B cell (primary cell): ENCODE results near the gene DOCK4. TPM values are rescaled to one million over a fixed set of nuclear protein-coding genes. Genes with fewer than 3 reads are reported as not detected.

Source experiments
- ATAC-seq: fragments of 200-7000 bp; cut with Tn5 transposase; one replicate; pipeline ENCODE4 v1.10.0; 2021; ENCODE audit warnings: low read depth, mild to moderate bottlenecking, moderate number of reproducible peaks, moderate library complexity
- CTCF ChIA-PET: fragments of 350-600 bp; sonication (Branson Sonifier 250); formaldehyde crosslinking; loops from one replicate; lab custom pipeline; 2021; ENCODE audit warnings: antibody characterized with exemption, inconsistent platforms; lab: Charles Lee
- POLR2A ChIA-PET: fragments of 350-600 bp; sonication (Branson Sonifier 250); formaldehyde crosslinking; loops from one replicate; lab custom pipeline; 2021; ENCODE audit warnings: antibody characterized with exemption; lab: Charles Lee
- DNase-seq: peaks from one replicate; pipeline ENCODE4 v3.0.0; 2013
- H2AFZ ChIP-seq: 2 replicates; pipeline ENCODE4 v1.6.1; 2012; ENCODE audit warnings: mild to moderate bottlenecking, low read depth, low read length; ENCODE audit not compliant: insufficient read depth, poor library complexity, severe bottlenecking
- H3K27ac ChIP-seq, 2 donors: 1 replicate in 1 of 2; 2 replicates in 1 of 2; pipeline ENCODE4 v1.5.1; 2012 to 2013; ENCODE audit warnings: low read length in 2 of 2, mild to moderate bottlenecking in 2 of 2, moderate library complexity in 1 of 2
- H3K27me3 ChIP-seq, 4 experiments: fragments of 200-600 bp in 1 of 4; sonication (generic) in 1 of 4; replicated peaks in 1 of 4; 1 replicate in 2 of 4; 2 replicates in 2 of 4; pipeline versions ENCODE4 v1.6.1 to v1.7.0; 2013 to 2016; ENCODE audit warnings: low read length in 3 of 4, mild to moderate bottlenecking in 2 of 4, mixed read lengths in 1 of 4, moderate library complexity in 1 of 4; ENCODE audit not compliant: insufficient read depth in 4 of 4, control insufficient read depth in 3 of 4; ENCODE audit errors: control extremely low read depth in 1 of 4
- H3K36me3 ChIP-seq, 2 experiments: replicated peaks in 1 of 2; 1 replicate in 1 of 2; 2 replicates in 1 of 2; pipeline versions ENCODE4 v1.6.1 to v1.7.1; 2013; ENCODE audit warnings: low read length in 1 of 2; ENCODE audit not compliant: insufficient read depth in 2 of 2, control insufficient read depth in 1 of 2; ENCODE audit errors: control extremely low read depth in 1 of 2, extremely low read depth in 1 of 2
- H3K4me1 ChIP-seq, 2 donors: fragments of 200-600 bp in 1 of 2; sonication (generic) in 1 of 2; 1 replicate in 1 of 2; 2 replicates in 1 of 2; pipeline versions ENCODE4 v1.5.1 to v1.6.1; 2013 to 2017; ENCODE audit warnings: low read length in 2 of 2; ENCODE audit not compliant: control insufficient read depth in 2 of 2, insufficient read depth in 2 of 2
- H3K4me2 ChIP-seq: replicated peaks from 2 replicates; pipeline ENCODE3; 2012; ENCODE audit warnings: mild to moderate bottlenecking, low read depth, low read length; ENCODE audit not compliant: poor library complexity, severe bottlenecking
- H3K4me3 ChIP-seq, 5 experiments: fragments of 200-600 bp in 1 of 5; sonication (generic) in 1 of 5; 1 replicate in 3 of 5; 2 replicates in 2 of 5; pipeline versions ENCODE4 v1.5.1 to v1.7.0; 2011 to 2016; ENCODE audit warnings: low read length in 4 of 5, mild to moderate bottlenecking in 4 of 5, low read depth in 2 of 5, control low read depth in 1 of 5, moderate library complexity in 1 of 5; ENCODE audit not compliant: insufficient read depth in 1 of 5; ENCODE audit errors: control extremely low read depth in 1 of 5, extremely low read depth in 1 of 5
- H3K79me2 ChIP-seq: fragments of 200-600 bp; sonication (generic); one replicate; pipeline ENCODE4 v1.6.0; 2016; ENCODE audit warnings: low read length; ENCODE audit not compliant: control insufficient read depth, insufficient read depth
- H3K9ac ChIP-seq: fragments of 200-600 bp; sonication (generic); 2 replicates; pipeline ENCODE4 v1.6.1; 2017; ENCODE audit warnings: mild to moderate bottlenecking, low read length, moderate library complexity
- H3K9me3 ChIP-seq, 3 donors: one replicate each; pipeline versions ENCODE4 v1.6.1 to v1.7.1; 2013; ENCODE audit warnings: low read length in 2 of 3; ENCODE audit not compliant: control insufficient read depth in 2 of 3, insufficient read depth in 1 of 3; ENCODE audit errors: control extremely low read depth in 1 of 3
- H4K20me1 ChIP-seq: 2 replicates; pipeline ENCODE4 v1.6.0; 2012; ENCODE audit warnings: mild to moderate bottlenecking, low read length; ENCODE audit not compliant: insufficient read depth, control insufficient read depth, poor library complexity, severe bottlenecking
- H3K27ac Mint-ChIP-seq: one replicate; pipeline ENCODE4 v1.8.0; 2021; ENCODE audit warnings: mixed read lengths
- H3K27me3 Mint-ChIP-seq: one replicate; pipeline ENCODE4 v1.8.0; 2021; ENCODE audit warnings: mixed read lengths
- H3K4me1 Mint-ChIP-seq: one replicate; pipeline ENCODE4 v1.8.0; 2021; ENCODE audit warnings: mixed read lengths
- H3K4me3 Mint-ChIP-seq: one replicate; pipeline ENCODE4 v1.8.0; 2021; ENCODE audit warnings: mixed read lengths
- H3K9me3 Mint-ChIP-seq: one replicate; pipeline ENCODE4 v1.8.0; 2022; ENCODE audit warnings: mixed read lengths; ENCODE audit not compliant: insufficient read depth
- CTCF ChIP-seq: fragments of 200-600 bp; IDR thresholded peaks from one replicate; pipeline ENCODE4 v1.8.0; 2022; ENCODE audit warnings: antibody characterized with exemption, mild to moderate bottlenecking
- EZH2 ChIP-seq: IDR thresholded peaks from 2 replicates; pipeline ENCODE4 v1.6.1; 2012; ENCODE audit warnings: borderline replicate concordance, low read depth, mild to moderate bottlenecking, moderate library complexity, low read length; ENCODE audit not compliant: insufficient read depth, poor library complexity, severe bottlenecking
- intact Hi-C: fragments of 100-400 bp; cut with micrococcal nuclease; formaldehyde crosslinking; loops from one replicate; pipeline ENCODE4 v1.10.0; 2022
- polyA plus RNA-seq: library from polyadenylated mRNA; depleted of rRNA; stranded (reverse); fragments of >200 nt; gene quantifications from 2 replicates; pipeline ENCODE4 v1.2.3, GENCODE V29; 2012
- total RNA-seq, 2 donors: library from RNA; stranded (reverse); fragments of 120-200 nt in 1 of 2; gene quantifications; 1 replicate in 1 of 2; 2 replicates in 1 of 2; pipeline versions ENCODE4 v1.2.3 to v1.2.4, GENCODE V29; 2013 to 2022

DOCK4 gene
- total and polyA plus RNA-seq, 2 donors (not counting 1 experiment from before 2014, with no cell fraction given): 0.03 to 4.1 TPM

- no peaks in the 10 kb centered on the region for H3K79me2 ChIP-seq
- no peak for DNase-seq
- ChIA-PET POLR2A (no interaction called here), CTCF (no interaction called here)
- H3K27me3 ChIP-seq: no peaks in the 10 kb centered on the region
- peaks cover 0 to 5% of the 10 kb centered on the region in 2 donors for H3K4me1 ChIP-seq
- H3K9me3 Mint-ChIP-seq: no peaks in the 10 kb centered on the region
- TF ChIP-seq CTCF (no peak), EZH2 (no peak)
- H3K4me2 ChIP-seq: no peak overlapping the region
- no peaks in the 10 kb centered on the region for H4K20me1 ChIP-seq
- H3K9me3 ChIP-seq: no peaks in the 10 kb centered on the region
- H3K27ac Mint-ChIP-seq: no peak overlapping the region
- intact Hi-C loops: no loop called here
- peaks cover 3% of the 10 kb centered on the region for H3K4me1 Mint-ChIP-seq
- no peak overlapping the region for H2AFZ ChIP-seq
- ATAC-seq: no peak
- no peaks in the 10 kb centered on the region for H3K36me3 ChIP-seq
- H3K4me3 Mint-ChIP-seq: no peak overlapping the region
- H3K27ac ChIP-seq: no peak overlapping the region
- peaks cover 5% of the 10 kb centered on the region for H3K27me3 Mint-ChIP-seq
- H3K4me3 ChIP-seq: no peak overlapping the region
- no peak overlapping the region for H3K9ac ChIP-seq
Observed at GRCh38 chr7:112074464-112074863, 131.7 kb downstream of the DOCK4 start.

GRCh38 chr7:112073530-112073929 lies 132.7 kb downstream of the DOCK4 start:
- H3K79me2 ChIP-seq: no peaks in the 10 kb centered on the region
- ATAC-seq (no peak), DNase-seq (no peak)
- H3K9me3 ChIP-seq: no peaks in the 10 kb centered on the region
- H3K4me3 ChIP-seq: no peak overlapping the region
- ChIA-PET POLR2A (no interaction called here), CTCF (no interaction called here)
- H3K4me1 ChIP-seq: no peaks in the 10 kb centered on the region
- Mint-ChIP-seq H3K27me3 (peaks cover 5% of the 10 kb centered on the region), H3K4me3 (no peak overlapping the region), H3K27ac (no peak overlapping the region), H3K4me1 (no peaks in the 10 kb centered on the region), H3K9me3 (no peaks in the 10 kb centered on the region)
- TF ChIP-seq EZH2: no peak
- TF ChIP-seq CTCF: no peak
- intact Hi-C loops: no loop called here
- H2AFZ ChIP-seq: no peak overlapping the region
- H4K20me1 ChIP-seq: no peaks in the 10 kb centered on the region
- H3K4me2 ChIP-seq: no peak overlapping the region
- H3K36me3 ChIP-seq: no peaks in the 10 kb centered on the region
- H3K27me3 ChIP-seq: no peaks in the 10 kb centered on the region
- H3K27ac ChIP-seq: no peak overlapping the region
- no peak overlapping the region for H3K9ac ChIP-seq
